IPS-18c (cell line): ENCODE data around the gene PRKCI.

Experiments
- H3K4me3 ChIP-seq: 2 replicates; pipeline ENCODE4 v1.7.0; 2013; ENCODE audit warnings: low read depth, mild to moderate bottlenecking, low read length, moderate library complexity; ENCODE audit not compliant: insufficient read depth
- H3K9me3 ChIP-seq: one replicate; pipeline ENCODE4 v1.6.1; 2013; ENCODE audit warnings: mild to moderate bottlenecking, low read length, moderate library complexity; ENCODE audit not compliant: control insufficient read depth, insufficient read depth

The PRKCI gene

GRCh38 chr3:170352936-170353335 lies 130.7 kb downstream of the PRKCI start:
- Histone ChIP-seq H3K4me3 (no peak overlapping the region), H3K9me3 (no peaks in the 10 kb centered on the region)

- no peaks in the 10 kb centered on the region for H3K9me3 ChIP-seq
- H3K4me3 ChIP-seq = no peak overlapping the region
Measured at GRCh38 chr3:170353485-170353884, 131.3 kb downstream of the PRKCI start.

DNA sequence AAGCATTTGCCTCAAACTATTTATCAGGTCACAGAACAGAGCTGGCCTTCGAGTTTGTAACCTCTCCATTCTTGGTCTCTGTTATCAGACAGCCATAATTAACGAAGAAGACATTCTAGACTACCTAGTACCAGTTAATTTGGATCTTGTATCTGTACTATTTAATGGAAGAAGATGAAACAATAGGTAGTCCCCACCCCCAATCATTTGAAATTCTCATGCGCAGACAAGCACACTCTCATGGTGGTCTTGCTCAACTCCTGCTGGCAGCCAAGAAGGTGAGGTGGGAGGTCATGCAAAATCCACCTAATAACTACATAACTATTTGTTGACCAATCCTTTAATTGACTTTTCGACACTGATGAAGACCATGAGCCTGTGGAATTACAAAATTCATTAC lies 132.5 kb downstream of the PRKCI start:
- Histone ChIP-seq H3K4me3 (no peak overlapping the region), H3K9me3 (no peaks in the 10 kb centered on the region)
